ENCODE data around the gene HEBP1. TPM values are rescaled to one million over a fixed set of nuclear protein-coding genes. Genes with fewer than 3 reads are reported as not detected.

Gene HEBP1
- total RNA-seq, 2 experiments from 2014 or later = 23.9 to 24.8 TPM

GRCh38 chr12:13001775-13002040, 1.6 kb upstream of the HEBP1 start:
- Mint-ChIP-seq H3K27me3 (peaks cover 8% of the 10 kb centered on the region), H3K4me3 (peak overlapping the region; percentile 70), H3K4me1 (ENCODE audit: low read depth) (peaks cover 24% of the 10 kb centered on the region), H3K9me3 (no peaks in the 10 kb centered on the region), H3K27ac (no peak overlapping the region), H3K36me3 (ENCODE audit: low read depth) (no peaks in the 10 kb centered on the region)
- DNase-seq = no peak
- no peak for ATAC-seq
- ChIA-PET POLR2A (no interaction called here), CTCF (no interaction called here)
- no peak for TF ChIP-seq CTCF (IDR thresholded peaks at IDR 0.05)
- intact Hi-C loops (cut with micrococcal nuclease) = no loop called here

- TF ChIP-seq CTCF (IDR thresholded peaks at IDR 0.05) = peak; percentile 27
- CTCF ChIA-PET = interaction anchor here (1.1 kb wide), 1 partner anchor 205 kb away, joined by 3 read pairs; no protein-coding TSS in a partner anchor
- POLR2A ChIA-PET = no interaction called here
- H3K27ac Mint-ChIP-seq = peak overlapping the region; percentile 66
- DNase-seq = peak; percentile 48
- peaks cover 24% of the 10 kb centered on the region for H3K4me1 Mint-ChIP-seq (ENCODE audit: low read depth)
- peak; percentile 18 for ATAC-seq
- intact Hi-C loops (cut with micrococcal nuclease) = no loop called here
- no peaks in the 10 kb centered on the region for H3K36me3 Mint-ChIP-seq (ENCODE audit: low read depth)
- H3K9me3 Mint-ChIP-seq = no peaks in the 10 kb centered on the region
- peak overlapping the region; percentile 86 for H3K4me3 Mint-ChIP-seq
- peaks cover 8% of the 10 kb centered on the region for H3K27me3 Mint-ChIP-seq
These were observed 1.1 kb upstream of the HEBP1 start for GRCh38 chr12:13000925-13001774.

- no peaks in the 10 kb centered on the region for H3K36me3 Mint-ChIP-seq (ENCODE audit: low read depth)
- intact Hi-C loops (cut with micrococcal nuclease) = no loop called here
- H3K4me3 Mint-ChIP-seq = peak overlapping the region; percentile 86
- peak overlapping the region; percentile 66 for H3K27ac Mint-ChIP-seq
- ChIA-PET POLR2A (no interaction called here), CTCF (interaction anchor here (1.1 kb wide), 1 partner anchor 205 kb away, joined by 3 read pairs; no protein-coding TSS in a partner anchor)
- ATAC-seq (peak; percentile 35), DNase-seq (peak; percentile 49)
- TF ChIP-seq CTCF (IDR thresholded peaks at IDR 0.05) = no peak
- H3K9me3 Mint-ChIP-seq = no peaks in the 10 kb centered on the region
- H3K27me3 Mint-ChIP-seq = peaks cover 8% of the 10 kb centered on the region
- peaks cover 24% of the 10 kb centered on the region for H3K4me1 Mint-ChIP-seq (ENCODE audit: low read depth)
These were observed 505 bp upstream of the HEBP1 start for GRCh38 chr12:13000616-13000924.

- intact Hi-C loops (cut with micrococcal nuclease) = loop anchor here (5.0 kb wide), 1 partner anchor 213 kb away; no protein-coding TSS in a partner anchor
- TF ChIP-seq CTCF (IDR thresholded peaks at IDR 0.05) = no peak
- no peak for DNase-seq
- Mint-ChIP-seq H3K9me3 (no peaks in the 10 kb centered on the region), H3K27ac (peak overlapping the region; percentile 50), H3K36me3 (ENCODE audit: low read depth) (no peaks in the 10 kb centered on the region), H3K4me1 (ENCODE audit: low read depth) (peaks cover 24% of the 10 kb centered on the region), H3K27me3 (peaks cover 8% of the 10 kb centered on the region), H3K4me3 (peak overlapping the region; percentile 86)
- ATAC-seq = no peak
- CTCF ChIA-PET = interaction anchor here (1.0 to 1.1 kb wide), 2 partner anchors 211 to 256 kb away, joined by 3 to 4 read pairs; no protein-coding TSS in a partner anchor
- POLR2A ChIA-PET = no interaction called here
These were observed 650 bp downstream of the HEBP1 start for GRCh38 chr12:12999271-12999958.

- Mint-ChIP-seq H3K4me1 (ENCODE audit: low read depth) (peaks cover 27% of the 10 kb centered on the region), H3K27me3 (peaks cover 8% of the 10 kb centered on the region), H3K27ac (no peak overlapping the region), H3K9me3 (no peaks in the 10 kb centered on the region), H3K4me3 (no peak overlapping the region), H3K36me3 (ENCODE audit: low read depth) (no peaks in the 10 kb centered on the region)
- ChIA-PET POLR2A (no interaction called here), CTCF (no interaction called here)
- no peak for TF ChIP-seq CTCF (IDR thresholded peaks at IDR 0.05)
- ATAC-seq = no peak
- no peak for DNase-seq
- intact Hi-C loops (cut with micrococcal nuclease) = loop anchor here (5.0 kb wide), 1 partner anchor 214 kb away; no protein-coding TSS in a partner anchor
These were observed 1.8 kb downstream of the HEBP1 start for GRCh38 chr12:12998248-12998647.

Measured in activated CD8-positive, alpha-beta T cell treated with anti-CD3 and anti-CD28 coated beads for 36 hours (primary cell).